OCI-LY7 (cell line): Measurements from ENCODE around the gene SPECC1.

Experiments used
- EZH2phosphoT487 ChIP-seq: fragments of 200-600 bp; sonication (generic); IDR thresholded peaks from 2 replicates; pipeline ENCODE4 v1.6.1; 2018; ENCODE audit warnings: low read depth, borderline replicate concordance, mild to moderate bottlenecking, mixed run types, antibody characterized with exemption, low read length, moderate library complexity, mixed read lengths
- TF ChIP-seq, protein P1 (sequence below): fragments of 200-600 bp; sonication (generic); conservative IDR thresholded peaks from 2 replicates; pipeline ENCODE4 v1.5.1; 2014; ENCODE audit warnings: mild to moderate bottlenecking, antibody characterized with exemption, low read length, moderate library complexity, mixed read lengths

DNA sequence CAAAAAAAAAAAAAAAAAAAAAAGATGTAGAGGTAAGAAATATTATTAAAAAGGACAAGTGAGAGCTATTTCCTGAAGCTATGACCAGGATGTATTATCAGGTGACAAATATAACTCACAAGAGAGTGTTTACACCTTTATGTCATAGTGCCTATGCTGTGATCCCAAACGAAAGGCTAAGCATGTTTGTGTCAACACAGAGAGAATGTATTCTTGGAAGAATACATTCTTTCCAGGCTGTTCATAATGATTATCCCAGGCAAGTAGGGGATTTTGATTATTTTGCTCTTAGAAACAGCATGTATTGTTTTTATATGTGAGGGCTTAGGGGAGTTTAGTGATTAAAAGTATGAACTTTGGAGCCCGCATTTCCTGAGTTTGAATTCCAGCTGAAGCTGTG lies 175.0 kb downstream of the SPECC1 start:
- TF ChIP-seq, protein P1, sequence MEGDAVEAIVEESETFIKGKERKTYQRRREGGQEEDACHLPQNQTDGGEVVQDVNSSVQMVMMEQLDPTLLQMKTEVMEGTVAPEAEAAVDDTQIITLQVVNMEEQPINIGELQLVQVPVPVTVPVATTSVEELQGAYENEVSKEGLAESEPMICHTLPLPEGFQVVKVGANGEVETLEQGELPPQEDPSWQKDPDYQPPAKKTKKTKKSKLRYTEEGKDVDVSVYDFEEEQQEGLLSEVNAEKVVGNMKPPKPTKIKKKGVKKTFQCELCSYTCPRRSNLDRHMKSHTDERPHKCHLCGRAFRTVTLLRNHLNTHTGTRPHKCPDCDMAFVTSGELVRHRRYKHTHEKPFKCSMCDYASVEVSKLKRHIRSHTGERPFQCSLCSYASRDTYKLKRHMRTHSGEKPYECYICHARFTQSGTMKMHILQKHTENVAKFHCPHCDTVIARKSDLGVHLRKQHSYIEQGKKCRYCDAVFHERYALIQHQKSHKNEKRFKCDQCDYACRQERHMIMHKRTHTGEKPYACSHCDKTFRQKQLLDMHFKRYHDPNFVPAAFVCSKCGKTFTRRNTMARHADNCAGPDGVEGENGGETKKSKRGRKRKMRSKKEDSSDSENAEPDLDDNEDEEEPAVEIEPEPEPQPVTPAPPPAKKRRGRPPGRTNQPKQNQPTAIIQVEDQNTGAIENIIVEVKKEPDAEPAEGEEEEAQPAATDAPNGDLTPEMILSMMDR, result no peak
- TF ChIP-seq EZH2phosphoT487, result no peak
